WTC11 (cell line): ENCODE measurements around the gene SP7.

Source experiments
- ATF2 ChIP-seq: sonication (generic); formaldehyde crosslinking; IDR thresholded peaks from 2 replicates; pipeline ENCODE4 v1.8.1; 2022; ENCODE audit warnings: low read depth, missing genetic modification reagents, borderline replicate concordance
- FOXK1 ChIP-seq: sonication (generic); formaldehyde crosslinking; IDR thresholded peaks from 2 replicates; pipeline ENCODE4 v1.8.0; 2022; ENCODE audit warnings: mild to moderate bottlenecking, moderate library complexity, missing genetic modification reagents
- OVOL2 ChIP-seq: fragments of 250-450 bp; sonication (Bioruptor Pico); IDR thresholded peaks from 2 replicates; pipeline ENCODE4 v1.9.0; 2021; ENCODE audit warnings: mild to moderate bottlenecking, borderline replicate concordance
- TF ChIP-seq, protein P1 (sequence below): fragments of 200-600 bp; IDR thresholded peaks from 2 replicates; pipeline ENCODE4 v1.8.0; 2022; ENCODE audit warnings: antibody characterized with exemption
- TF ChIP-seq, protein P2 (sequence below): sonication (generic); formaldehyde crosslinking; conservative IDR thresholded peaks from 2 replicates; pipeline ENCODE4 v1.8.1; 2022; ENCODE audit warnings: mild to moderate bottlenecking, missing genetic modification reagents

- TF ChIP-seq, protein P1, sequence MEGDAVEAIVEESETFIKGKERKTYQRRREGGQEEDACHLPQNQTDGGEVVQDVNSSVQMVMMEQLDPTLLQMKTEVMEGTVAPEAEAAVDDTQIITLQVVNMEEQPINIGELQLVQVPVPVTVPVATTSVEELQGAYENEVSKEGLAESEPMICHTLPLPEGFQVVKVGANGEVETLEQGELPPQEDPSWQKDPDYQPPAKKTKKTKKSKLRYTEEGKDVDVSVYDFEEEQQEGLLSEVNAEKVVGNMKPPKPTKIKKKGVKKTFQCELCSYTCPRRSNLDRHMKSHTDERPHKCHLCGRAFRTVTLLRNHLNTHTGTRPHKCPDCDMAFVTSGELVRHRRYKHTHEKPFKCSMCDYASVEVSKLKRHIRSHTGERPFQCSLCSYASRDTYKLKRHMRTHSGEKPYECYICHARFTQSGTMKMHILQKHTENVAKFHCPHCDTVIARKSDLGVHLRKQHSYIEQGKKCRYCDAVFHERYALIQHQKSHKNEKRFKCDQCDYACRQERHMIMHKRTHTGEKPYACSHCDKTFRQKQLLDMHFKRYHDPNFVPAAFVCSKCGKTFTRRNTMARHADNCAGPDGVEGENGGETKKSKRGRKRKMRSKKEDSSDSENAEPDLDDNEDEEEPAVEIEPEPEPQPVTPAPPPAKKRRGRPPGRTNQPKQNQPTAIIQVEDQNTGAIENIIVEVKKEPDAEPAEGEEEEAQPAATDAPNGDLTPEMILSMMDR: no peak
- no peak for TF ChIP-seq OVOL2 (CRISPR knock-in tag)
- TF ChIP-seq, protein P2, sequence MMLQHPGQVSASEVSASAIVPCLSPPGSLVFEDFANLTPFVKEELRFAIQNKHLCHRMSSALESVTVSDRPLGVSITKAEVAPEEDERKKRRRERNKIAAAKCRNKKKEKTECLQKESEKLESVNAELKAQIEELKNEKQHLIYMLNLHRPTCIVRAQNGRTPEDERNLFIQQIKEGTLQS (CRISPR knock-in tag): no peak
- TF ChIP-seq FOXK1 (CRISPR knock-in tag): no peak
- TF ChIP-seq ATF2 (CRISPR knock-in tag): no peak
These were observed 42.7 kb upstream of the SP7 start for GRCh38 chr12:53378724-53379388.
